Smooth muscle cell (in vitro differentiated cells): ENCODE results near the gene SAP30. TPM values are rescaled to one million over a fixed set of nuclear protein-coding genes. Genes with fewer than 3 reads are reported as not detected.

Source experiments
- DNase-seq: peaks from one replicate; lab custom pipeline; 2025; ENCODE audit not compliant: unreplicated experiment; lab: John Stamatoyannopoulos, UW
- H2AFZ ChIP-seq: fragments of 200-600 bp; sonication (generic); 2 replicates; pipeline ENCODE4 v1.6.0; 2016; ENCODE audit warnings: antibody characterized with exemption, low read depth, mild to moderate bottlenecking
- H3F3A ChIP-seq: fragments of 200-600 bp; sonication (generic); 2 replicates; pipeline ENCODE4 v1.6.0; 2017; ENCODE audit warnings: antibody characterized with exemption, low read depth
- H3K27ac ChIP-seq: fragments of 200-600 bp; sonication (generic); 2 replicates; pipeline ENCODE4 v1.5.1; 2016; ENCODE audit warnings: low read depth, mild to moderate bottlenecking
- H3K27me3 ChIP-seq: fragments of 200-600 bp; sonication (generic); 2 replicates; pipeline ENCODE4 v1.6.1; 2016; ENCODE audit warnings: low read depth, mild to moderate bottlenecking
- H3K36me3 ChIP-seq: fragments of 200-600 bp; sonication (generic); 2 replicates; pipeline ENCODE4 v1.5.1; 2016; ENCODE audit warnings: low read depth
- H3K4me1 ChIP-seq: fragments of 200-600 bp; sonication (generic); 2 replicates; pipeline ENCODE4 v1.5.1; 2016; ENCODE audit warnings: low read depth
- H3K4me2 ChIP-seq: fragments of 200-600 bp; sonication (generic); 2 replicates; pipeline ENCODE4 v1.6.0; 2016; ENCODE audit warnings: mild to moderate bottlenecking
- H3K4me3 ChIP-seq: fragments of 200-600 bp; sonication (generic); 2 replicates; pipeline ENCODE4 v1.5.1; 2016; ENCODE audit warnings: mild to moderate bottlenecking
- H3K79me2 ChIP-seq: fragments of 200-600 bp; sonication (generic); 2 replicates; pipeline ENCODE4 v1.6.0; 2016; ENCODE audit warnings: low read depth, mild to moderate bottlenecking
- H3K9ac ChIP-seq: fragments of 200-600 bp; sonication (generic); 2 replicates; pipeline ENCODE4 v1.6.0; 2016; ENCODE audit warnings: low read depth
- H3K9me3 ChIP-seq: fragments of 200-600 bp; sonication (generic); replicated peaks from 2 replicates; pipeline ENCODE4 v1.5.1; 2016; ENCODE audit warnings: low read depth
- H4K20me1 ChIP-seq: fragments of 200-600 bp; sonication (generic); 2 replicates; pipeline ENCODE4 v1.6.0; 2016; ENCODE audit warnings: low read depth
- CTCF ChIP-seq: fragments of 200-600 bp; sonication (generic); IDR thresholded peaks from 2 replicates; pipeline ENCODE4 v1.5.1; 2017; ENCODE audit warnings: borderline replicate concordance, mild to moderate bottlenecking, antibody characterized with exemption; ENCODE audit not compliant: insufficient read depth, poor library complexity, severe bottlenecking
- WGBS: methylation state at CpG from one replicate; pipeline ENCODE4 v1.1.7; 2016; ENCODE audit warnings: low lambda C conversion rate; 5-methylcytosine and 5-hydroxymethylcytosine counted together
- polyA plus RNA-seq: library from polyadenylated mRNA; unstranded; fragments of >200 nt; fragmentation: Nextera tagmentation; extraction: Ambion mirVana; gene quantifications from 2 replicates; pipeline ENCODE4 v1.2.1, GENCODE V29; 2016
- total RNA-seq: library from RNA; depleted of rRNA; stranded (reverse); fragments of >200 nt; gene quantifications from 2 replicates; pipeline ENCODE4 v1.2.3, GENCODE V29; 2014

The SAP30 gene
- total and polyA plus RNA-seq, 2 experiments from 2014 or later, result 18.6 to 35.2 TPM

- Histone ChIP-seq H3K4me2 (no peak overlapping the region), H3K4me3 (no peak overlapping the region), H2AFZ (no peak overlapping the region), H3K9me3 (no peaks in the 10 kb centered on the region), H3K27me3 (no peaks in the 10 kb centered on the region), H3K27ac (no peak overlapping the region), H4K20me1 (peaks cover 9% of the 10 kb centered on the region), H3K4me1 (peaks cover 25% of the 10 kb centered on the region), H3K79me2 (peaks cover 15% of the 10 kb centered on the region), H3F3A (peaks cover 11% of the 10 kb centered on the region), H3K9ac (no peak overlapping the region), H3K36me3 (no peaks in the 10 kb centered on the region)
- TF ChIP-seq CTCF, result no peak
- DNase-seq, result no peak
- 95% methylated on average over 2 of the region's 2 CpGs for WGBS
Observed at GRCh38 chr4:173337463-173337862, 33.3 kb upstream of the SAP30 start.

- H3K4me1 ChIP-seq, result peaks cover 14% of the 10 kb centered on the region
- no peak for TF ChIP-seq CTCF
- 62% methylated on average over 3 of the region's 3 CpGs for WGBS
- H3F3A ChIP-seq, result no peaks in the 10 kb centered on the region
- H3K36me3 ChIP-seq, result no peaks in the 10 kb centered on the region
- DNase-seq, result no peak
- no peak overlapping the region for H2AFZ ChIP-seq
- no peaks in the 10 kb centered on the region for H3K79me2 ChIP-seq
- H4K20me1 ChIP-seq, result no peaks in the 10 kb centered on the region
- H3K9me3 ChIP-seq, result no peaks in the 10 kb centered on the region
- H3K9ac ChIP-seq, result no peak overlapping the region
- H3K27ac ChIP-seq, result no peak overlapping the region
- no peak overlapping the region for H3K4me3 ChIP-seq
- H3K27me3 ChIP-seq, result no peaks in the 10 kb centered on the region
- H3K4me2 ChIP-seq, result no peak overlapping the region
Observed at GRCh38 chr4:173343832-173344397, 26.8 kb upstream of the SAP30 start.

GRCh38 chr4:173345648-173346047 is 25.1 kb upstream of the SAP30 start:
- H3K4me3 ChIP-seq, result no peak overlapping the region
- no peak overlapping the region for H3K27ac ChIP-seq
- no peak overlapping the region for H3K9ac ChIP-seq
- no peak for DNase-seq
- peak overlapping the region; percentile 52 for H3K4me2 ChIP-seq
- TF ChIP-seq CTCF, result no peak
- whole genome bisulfite sequencing, result 78% methylated on average over 2 of the region's 2 CpGs
- H3F3A ChIP-seq, result no peaks in the 10 kb centered on the region
- no peaks in the 10 kb centered on the region for H3K27me3 ChIP-seq
- no peaks in the 10 kb centered on the region for H4K20me1 ChIP-seq
- peaks cover 10% of the 10 kb centered on the region for H3K4me1 ChIP-seq
- no peaks in the 10 kb centered on the region for H3K9me3 ChIP-seq
- H3K79me2 ChIP-seq, result no peaks in the 10 kb centered on the region
- H2AFZ ChIP-seq, result no peak overlapping the region
- H3K36me3 ChIP-seq, result no peaks in the 10 kb centered on the region

- WGBS, result 55% methylated on average over 2 of the region's 2 CpGs
Observed at GRCh38 chr4:173346074-173346473, 24.7 kb upstream of the SAP30 start.

More at GRCh38 chr4:173346074-173346473, 24.7 kb upstream of the SAP30 start:
- Histone ChIP-seq H3F3A (no peaks in the 10 kb centered on the region), H3K4me2 (peak overlapping the region; percentile 52), H3K9ac (no peak overlapping the region), H4K20me1 (no peaks in the 10 kb centered on the region), H3K27ac (no peak overlapping the region), H3K79me2 (no peaks in the 10 kb centered on the region), H2AFZ (no peak overlapping the region), H3K4me3 (no peak overlapping the region), H3K36me3 (no peaks in the 10 kb centered on the region), H3K27me3 (no peaks in the 10 kb centered on the region), H3K9me3 (no peaks in the 10 kb centered on the region), H3K4me1 (peaks cover 7% of the 10 kb centered on the region)
- no peak for TF ChIP-seq CTCF
- DNase-seq, result no peak
